DMS79 (cell line): ENCODE measurements around the gene SLC29A3.

Experiments used
- DNase-seq: peaks from one replicate; lab custom pipeline; 2025; lab: John Stamatoyannopoulos, UW

The SLC29A3 gene

DNA sequence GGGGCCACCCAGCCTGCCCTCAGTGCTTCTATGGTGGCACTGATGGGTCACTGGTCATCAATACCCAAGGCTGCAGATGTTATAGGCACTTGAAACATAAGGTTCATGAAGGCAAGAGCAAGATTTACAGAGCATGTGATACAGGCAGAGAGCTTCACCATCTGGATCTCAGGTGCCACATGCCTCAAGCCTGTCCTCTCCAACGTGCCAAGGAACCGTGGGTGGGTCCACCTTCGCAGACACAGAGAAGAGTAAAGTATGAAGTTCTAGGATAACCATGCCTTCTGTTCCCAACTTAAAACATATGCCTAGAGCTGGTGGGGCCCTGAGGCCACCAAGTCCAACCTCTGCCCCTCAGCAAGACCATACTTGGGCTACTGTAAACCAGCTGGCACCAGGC, 51.0 kb downstream of the SLC29A3 start:
- no peak for DNase-seq

DNA sequence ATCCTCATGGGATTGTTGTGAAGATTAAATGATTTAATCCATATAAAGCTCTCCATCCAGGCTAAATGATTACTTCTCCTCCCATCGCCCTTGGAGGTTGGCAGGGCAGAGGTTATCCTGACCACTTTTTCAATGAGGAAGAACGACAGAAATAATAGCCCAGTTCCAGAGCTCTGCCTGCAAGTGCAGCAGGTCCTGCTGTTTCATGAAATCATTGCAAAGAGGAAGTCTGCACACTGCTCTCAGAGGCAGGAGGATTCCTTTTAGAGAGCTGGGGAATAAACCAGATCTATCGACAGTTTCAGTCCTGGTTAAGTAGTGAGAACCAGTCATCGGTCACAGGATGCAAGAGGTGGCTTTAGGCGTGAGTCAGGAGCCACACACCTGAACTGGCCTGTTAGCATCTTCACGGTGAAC, 52.7 kb downstream of the SLC29A3 start:
- no peak for DNase-seq

DNA sequence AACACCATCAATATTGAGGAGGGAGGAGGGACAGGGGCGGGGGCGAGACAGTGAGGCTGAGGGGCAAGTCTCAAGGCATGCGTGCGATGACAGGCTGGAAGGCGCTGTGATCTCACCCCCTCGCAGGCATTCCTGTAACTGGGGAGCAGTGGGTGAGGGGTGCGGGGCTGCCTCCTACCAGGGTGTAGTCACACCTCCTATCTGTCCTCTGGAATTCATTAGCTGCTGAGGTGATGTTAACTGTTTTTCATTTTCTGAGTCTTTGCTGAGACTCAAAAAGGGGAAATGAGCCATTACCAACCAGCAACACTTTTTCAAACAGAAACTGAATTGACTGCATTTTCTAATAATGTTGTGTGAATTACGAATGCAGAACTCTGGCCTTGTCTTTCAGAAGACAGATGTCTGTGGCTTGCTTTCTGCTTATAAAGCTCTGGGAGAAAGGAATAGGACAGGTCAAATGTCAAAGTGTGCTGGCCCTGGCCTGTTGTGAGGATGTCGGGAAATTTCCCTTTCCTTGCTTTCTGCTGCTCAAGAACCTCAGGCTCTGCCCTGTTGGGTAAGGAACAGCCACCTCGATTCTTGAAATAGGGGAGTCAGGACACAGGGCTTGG, 53.9 kb downstream of the SLC29A3 start:
- no peak for DNase-seq

DNA sequence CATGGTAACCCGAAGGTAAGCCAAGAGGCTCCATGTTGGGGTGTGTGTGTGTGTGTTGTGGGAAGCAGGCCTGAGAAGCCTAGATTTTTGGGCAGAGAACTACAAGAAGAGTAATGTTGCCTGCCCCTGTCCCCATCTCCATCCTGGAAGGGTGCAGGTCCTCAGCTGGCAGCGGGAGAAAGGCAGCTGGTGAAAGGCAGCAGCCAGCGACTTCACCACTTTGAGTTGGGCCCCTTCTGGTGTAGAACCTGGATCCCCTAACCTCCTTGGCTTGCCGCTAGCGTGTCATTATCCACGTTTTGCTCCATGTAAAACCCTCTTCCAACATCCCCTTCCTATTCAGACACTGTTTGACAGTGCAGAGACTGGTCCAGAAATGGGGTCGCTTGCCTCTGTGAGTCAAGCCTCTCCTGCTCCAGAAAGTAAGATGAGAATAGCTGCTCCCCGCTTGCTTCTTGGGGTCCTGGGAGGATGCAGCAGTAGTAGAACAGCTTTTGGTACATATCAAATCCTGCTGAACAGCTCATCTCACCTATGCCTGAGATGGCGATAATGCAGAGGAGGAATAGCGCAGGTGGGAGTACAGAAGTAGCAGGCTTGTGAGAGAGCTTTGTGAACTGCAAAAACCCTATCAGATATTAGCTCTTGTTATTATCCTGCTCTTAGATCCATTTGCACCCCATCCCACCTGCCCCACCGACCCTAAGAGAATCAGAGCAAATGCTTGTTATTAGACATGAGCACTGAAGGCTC, 55.6 kb downstream of the SLC29A3 start:
- no peak for DNase-seq

DNA sequence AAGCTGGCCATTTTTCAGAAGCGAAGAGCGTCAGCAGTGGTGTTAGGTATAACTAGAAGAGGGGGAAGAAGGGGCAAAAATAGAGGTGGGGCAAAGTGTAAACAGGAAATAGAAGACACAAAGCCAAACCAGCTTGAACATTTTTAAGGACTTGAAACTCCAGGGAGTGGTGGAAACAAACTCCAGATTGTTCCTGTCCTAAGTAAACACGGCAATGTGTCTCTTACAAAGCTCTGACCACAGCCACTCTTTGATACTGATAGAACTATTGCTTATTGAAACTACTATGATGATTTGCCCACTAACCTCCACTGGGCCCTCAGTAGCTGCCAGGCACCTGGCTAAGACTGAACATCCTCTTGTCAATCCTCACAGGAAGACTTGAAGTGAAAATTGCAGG, 56.9 kb downstream of the SLC29A3 start:
- no peak for DNase-seq

DNA sequence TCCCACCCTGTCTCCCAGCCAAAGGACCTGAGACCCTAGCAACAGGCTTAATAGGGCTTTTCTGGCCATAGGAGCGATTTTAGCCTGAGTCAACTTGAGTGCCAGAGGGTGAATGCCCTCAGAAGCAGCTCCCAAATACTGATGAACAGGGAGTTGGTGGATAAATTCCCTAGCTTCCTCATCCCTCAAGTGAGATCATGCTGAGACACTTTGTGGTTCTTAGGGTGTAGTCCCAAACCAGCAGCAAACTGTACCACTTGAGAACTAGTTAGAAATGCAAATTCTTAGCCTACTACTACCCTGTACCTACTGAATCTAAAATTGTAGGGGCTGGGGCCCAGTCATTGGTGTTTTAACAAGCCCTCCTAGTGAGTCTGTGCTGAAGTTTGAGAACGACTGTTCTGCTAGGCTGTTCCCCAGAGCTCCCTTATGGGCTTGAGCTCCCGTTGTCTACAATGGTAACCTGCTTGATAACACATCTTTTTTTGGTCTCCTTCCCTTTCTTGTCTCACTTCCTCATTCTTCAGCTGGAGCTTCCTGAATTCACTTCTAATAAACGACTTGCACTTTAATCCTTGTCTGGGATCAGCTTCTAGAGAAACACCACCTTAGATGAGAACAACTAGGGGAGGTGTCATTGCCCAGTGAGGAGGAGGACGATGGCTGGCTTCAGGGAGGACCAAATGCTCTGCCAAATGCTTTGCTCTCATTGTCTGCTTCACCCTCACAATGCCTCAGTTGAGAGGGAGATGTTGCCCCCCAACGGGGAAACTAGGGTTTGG, 59.5 kb downstream of the SLC29A3 start:
- no peak for DNase-seq

DNA sequence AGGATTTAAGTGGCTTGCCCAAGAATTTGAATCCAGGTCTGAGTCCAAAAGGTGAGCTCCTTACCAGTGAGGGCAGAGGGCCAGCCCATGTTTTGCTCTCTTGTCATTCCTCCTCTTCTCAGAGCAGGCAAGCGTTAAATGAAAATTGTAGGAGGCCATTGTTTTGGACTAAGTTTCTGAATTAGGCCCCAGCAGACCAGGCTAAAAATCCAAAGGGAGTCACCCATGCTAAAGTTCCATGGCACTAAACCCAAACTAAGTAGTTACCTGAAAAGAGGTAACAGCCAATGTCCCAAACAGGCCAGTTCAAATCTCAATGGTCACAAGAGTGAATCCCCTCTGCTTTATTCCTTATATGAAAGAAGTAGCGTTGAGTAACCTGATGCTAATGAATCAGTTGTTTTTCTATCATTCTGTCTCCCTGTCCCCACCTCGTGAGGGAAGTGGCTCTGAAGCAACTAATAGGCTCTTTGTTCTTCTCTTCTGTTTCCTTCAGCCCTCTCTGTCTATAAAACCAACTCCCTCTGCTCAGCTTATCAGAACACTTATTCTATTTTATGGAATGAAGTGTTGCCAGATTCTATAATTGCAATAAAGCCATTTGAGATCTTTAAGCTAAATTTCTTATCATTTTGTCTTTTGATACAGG, 60.2 kb downstream of the SLC29A3 start:
- DNase-seq, result no peak

DNA sequence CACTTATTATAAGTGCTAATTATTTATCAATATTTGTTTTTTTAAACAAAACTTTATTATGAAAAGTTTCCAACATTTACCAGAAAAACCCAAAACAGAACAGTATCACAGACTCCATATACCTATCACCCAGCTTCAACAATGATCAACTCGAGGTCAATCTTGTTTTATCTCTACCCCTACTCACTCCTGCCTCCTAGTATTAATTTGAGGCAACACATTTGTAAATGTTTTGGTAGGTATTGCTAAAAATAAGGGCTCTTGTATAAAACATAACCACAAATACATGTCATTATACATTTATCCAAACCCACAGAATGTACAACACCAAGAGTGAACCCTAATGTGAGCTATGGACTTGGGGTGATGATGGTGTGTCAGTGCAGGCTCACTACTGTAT, 61.8 kb downstream of the SLC29A3 start:
- no peak for DNase-seq

DNA sequence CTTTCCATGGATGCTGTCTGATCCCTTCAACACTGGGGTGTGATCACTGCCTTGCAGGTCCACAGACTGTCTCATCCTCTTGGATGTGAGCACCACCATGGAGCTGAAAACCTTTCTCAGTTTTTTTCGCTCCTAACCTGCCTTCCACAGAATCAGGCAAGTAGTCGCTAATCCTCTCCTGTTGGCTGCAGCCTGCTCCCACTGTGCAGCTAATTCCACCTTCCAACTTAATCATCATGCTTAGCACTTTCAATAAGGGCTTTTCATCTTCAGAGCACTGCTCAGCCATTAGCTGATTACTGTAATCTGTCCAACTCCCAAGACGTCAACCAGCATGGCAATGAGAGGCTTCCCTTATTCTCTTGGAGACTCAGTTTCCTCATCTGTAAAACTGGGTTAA, 62.6 kb downstream of the SLC29A3 start:
- no peak for DNase-seq

DNA sequence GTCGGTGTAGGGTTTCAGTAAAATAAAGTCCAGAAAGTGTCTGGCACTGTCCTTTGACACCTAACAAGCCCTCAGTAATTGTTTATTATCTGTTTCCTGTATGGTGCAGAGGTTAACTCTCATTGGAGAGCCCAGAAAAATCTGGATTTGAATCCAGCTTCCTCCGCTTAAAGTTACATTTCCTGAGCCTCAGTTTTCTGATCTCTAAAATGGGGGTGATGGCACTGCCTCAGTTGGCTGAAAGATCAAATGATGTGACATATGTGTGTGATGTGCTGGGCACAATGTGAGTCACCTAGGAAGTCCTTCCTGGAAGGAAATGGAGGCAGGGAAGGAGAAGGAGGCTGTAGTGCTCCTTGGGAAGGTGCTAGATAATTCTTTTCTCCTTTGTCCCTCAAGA, 63.0 kb downstream of the SLC29A3 start:
- no peak for DNase-seq

DNA sequence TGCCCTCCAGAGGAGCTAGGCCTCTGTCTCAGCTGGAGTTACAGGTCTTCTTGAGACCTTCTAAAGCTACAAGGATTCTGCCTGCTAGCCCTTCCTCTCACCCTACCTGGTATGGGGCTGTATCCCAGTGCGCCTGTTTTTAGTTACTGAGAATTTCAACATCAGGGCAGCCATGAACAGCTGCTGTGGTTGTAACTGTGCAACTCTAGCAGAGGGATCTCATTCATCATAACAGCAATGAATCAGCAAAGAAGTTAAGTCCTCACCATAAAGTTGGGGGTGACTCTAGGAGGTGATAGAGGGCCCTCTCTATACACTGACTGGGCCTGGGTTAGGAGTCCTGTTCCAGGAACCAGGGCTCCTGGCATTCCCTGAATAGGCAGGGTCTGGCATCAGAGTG, 63.7 kb downstream of the SLC29A3 start:
- no peak for DNase-seq

DNA sequence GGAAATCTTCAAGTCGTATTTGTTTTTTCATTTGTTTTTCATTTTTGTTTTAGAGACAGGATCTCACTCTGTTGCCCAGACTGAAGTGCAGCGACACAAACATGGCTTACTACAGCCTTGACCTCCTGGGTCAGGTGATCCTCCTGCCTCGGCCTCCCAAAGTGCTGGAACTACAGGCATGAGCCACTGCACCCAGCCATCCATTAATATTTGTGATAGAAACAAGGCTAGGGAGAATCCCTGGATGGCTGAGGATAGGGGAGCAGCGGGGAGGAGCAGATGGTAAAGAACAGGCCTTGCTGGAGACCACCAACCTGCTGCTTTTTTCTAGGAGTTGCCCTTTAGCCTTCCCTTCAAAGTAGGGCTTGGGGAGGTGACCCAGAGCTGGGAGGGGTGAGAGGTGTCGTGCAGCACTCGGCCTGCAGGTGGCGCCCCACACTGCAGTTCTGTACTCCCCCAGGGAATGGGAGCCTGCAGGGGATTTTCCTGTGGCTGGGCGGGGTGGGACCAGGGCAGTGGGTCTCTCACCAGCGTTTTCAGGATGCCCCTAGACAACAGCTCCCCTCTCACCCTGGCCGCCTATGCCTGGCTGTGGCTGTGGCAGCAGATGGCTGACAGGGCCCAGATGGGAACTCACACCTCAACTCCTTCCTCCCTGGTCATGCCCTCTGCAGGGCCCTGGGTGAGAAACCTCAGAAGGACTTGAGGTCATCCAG, 65.1 kb downstream of the SLC29A3 start:
- no peak for DNase-seq

DNA sequence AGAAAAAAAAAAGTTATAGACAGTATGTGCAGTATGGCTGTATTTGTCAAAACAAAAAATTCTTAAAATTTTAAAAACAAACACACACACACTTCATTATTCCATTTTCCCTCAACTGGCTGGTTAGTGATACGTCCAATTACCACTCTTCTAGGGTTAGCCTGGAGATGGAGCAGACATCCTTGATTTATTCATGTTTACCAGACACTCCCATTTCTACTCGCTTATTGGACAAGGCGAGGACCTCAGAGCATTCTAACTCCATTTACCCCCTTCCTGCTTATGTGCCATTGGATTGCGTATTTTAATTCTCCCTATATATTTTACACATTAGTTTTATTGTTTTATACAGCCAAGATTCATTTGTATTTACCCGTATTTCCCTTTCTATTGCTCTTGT, 69.1 kb downstream of the SLC29A3 start:
- no peak for DNase-seq

DNA sequence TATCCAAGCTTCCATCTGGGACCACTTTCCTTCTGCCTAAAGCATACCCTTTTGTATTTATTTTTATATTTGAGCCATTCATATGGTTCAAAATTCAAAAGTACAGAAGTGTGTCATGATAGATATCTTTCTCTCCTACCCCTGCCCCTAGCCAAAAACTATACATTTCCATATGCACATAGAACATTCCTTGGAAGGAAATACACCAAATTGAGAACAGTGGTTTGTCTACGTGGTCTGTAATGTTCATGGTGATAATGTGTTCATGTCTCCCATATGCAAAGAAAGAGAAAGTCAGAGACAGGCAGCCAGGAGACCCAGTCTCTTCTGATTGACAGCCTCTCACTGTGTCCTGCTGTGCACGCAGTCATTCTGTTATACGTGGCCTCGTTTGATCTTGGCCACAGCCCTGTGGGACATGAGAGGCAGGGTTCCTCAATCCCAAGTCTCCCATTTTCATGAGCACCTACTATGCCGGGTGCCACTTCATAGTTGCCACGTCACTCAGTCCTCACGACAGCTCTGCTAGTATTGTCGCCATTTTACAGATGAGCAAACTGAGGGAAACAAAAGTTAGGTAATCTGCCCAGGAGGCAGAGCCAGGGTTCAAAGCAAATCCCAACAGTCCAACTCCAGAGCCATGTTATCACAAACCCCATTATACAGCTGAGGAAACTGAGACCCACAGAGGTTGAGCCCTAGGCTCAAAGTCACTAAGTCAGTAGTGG, 69.7 kb downstream of the SLC29A3 start:
- DNase-seq, result no peak

DNA sequence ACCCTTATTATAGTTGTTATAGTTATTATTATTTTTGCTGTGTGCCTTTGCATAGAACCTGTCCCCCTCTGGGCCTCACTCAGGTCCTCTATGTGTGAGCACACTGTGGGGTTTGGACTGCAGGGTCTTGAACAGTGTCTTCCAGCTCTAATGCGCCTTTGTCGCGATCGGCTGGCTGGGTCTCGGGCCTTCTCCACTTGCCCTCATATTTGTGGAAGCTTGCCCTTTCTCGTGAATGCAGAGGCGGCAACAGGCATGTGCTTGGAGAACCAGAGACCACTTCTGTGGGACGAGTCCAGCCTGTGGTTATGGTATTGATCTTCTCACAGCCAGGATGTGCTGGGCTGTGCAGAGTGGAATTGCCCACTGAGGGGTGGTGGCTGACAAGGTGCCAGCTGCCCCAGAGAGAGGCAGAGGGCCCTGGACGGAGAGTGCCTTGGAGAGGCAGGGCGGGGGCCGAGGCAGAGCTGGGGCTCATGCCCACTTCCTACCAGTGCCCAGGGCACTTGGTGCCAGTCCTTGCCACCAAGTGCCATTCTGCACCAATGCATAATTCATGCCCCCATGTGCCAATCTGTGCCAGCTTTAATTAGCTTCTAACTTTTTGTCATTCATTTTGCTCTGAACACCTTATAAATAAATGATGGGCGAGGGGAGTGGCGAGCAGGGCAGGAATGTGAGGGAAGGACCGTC, 70.9 kb downstream of the SLC29A3 start:
- DNase-seq, result no peak

DNA sequence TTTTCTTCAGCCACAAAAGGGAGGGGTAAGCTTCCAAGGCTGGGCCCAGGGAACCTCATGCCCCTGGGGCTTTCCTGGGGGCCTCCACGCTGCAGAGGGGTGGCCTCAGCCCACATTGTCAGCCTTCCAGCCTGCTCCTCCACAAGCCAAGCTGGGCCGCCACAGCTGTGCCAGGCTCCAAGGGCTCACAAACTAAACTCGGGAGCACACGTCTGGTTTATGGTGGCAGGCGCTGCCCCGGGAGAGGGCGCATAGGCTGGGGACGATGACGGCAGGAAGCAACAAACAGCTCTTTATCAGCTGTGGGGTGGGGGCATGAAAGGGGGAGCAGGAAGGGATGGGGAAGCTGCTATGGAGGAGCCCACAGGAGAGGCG, 71.4 kb downstream of the SLC29A3 start:
- no peak for DNase-seq

DNA sequence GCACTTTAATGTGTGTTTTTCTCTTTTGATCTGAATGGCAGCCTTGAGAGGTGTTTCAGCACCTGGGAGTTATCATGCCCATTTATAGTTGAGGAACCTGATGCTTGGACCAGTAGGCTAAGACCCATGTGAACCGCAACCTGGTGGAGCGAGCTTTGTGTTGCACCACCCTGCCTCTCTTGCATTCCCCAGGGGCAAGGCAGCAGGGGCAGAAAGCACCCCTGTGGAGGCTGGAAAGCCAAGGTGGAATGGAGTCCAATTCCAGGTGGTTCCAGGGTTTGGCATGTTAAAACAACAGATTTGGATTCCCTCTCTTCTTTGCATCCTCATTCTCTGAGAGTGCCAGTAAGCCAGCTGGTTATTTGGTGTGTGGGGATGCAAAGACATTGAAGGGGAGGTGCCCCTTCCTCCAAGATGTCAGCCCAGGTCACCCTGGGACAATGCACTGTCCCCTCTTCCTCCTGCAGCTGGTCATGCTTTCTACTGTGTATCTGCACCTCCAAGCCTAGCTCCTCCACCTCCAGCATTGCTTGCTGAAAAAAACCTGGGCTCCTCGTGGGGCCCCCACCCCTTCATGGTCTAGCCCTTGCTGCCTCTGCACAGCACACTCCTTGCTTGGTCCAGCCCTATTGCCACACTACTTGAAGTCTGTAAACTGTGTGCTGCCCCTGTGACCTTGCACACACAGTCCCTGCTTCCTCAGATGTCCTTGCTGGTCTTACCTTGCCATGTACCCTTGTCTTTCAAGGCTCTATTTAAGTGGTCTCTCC, 72.0 kb downstream of the SLC29A3 start:
- DNase-seq, result no peak

DNA sequence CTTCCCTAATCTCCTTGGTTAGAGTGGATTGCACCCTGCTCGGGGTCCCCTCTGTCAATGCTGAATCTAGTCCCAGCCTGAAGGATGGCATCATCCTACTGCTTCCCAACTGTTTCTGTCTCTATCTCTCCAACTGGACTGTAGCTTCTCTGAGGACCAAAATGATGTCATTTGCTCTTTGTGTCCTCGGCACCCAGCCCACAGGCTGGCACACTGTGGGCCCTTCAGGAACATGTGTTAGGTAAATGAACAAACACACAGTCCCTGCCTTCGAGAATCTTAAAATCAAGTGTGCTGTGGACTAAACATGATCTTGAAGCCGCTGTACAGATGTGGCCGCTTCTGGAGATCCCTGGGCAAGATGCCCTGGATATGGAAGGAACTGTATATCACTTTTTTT, 72.6 kb downstream of the SLC29A3 start:
- DNase-seq, result no peak

DNA sequence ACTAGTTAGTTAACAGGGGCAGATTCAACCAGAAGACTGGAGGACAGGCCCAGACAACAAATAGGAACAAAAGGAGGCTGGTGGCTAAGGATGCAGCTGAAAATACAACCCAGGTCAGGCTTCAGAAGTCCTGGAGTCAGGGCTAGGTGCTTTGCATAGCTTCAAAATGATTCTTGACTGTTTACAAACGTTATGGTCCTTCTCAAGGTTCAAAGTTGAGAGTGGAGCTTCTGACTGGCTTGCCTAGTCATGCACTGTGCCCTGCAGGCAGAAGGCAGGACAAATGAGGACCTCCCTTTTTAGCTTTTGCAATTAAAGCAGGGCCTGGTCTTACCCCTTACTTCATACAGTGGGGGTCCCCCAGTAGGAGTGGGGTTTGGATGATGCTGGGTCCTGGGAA, 73.2 kb downstream of the SLC29A3 start:
- DNase-seq, result no peak
